GM12878 (cell line): ENCODE measurements around the gene SETDB1. TPM values are rescaled to one million over a fixed set of nuclear protein-coding genes. Genes with fewer than 3 reads are reported as not detected.

Experiments used
- ATAC-seq: fragments of 200-7000 bp; cut with Tn5 transposase; 3 replicates; pipeline ENCODE4 v1.9.1; 2020; ENCODE audit warnings: mild to moderate bottlenecking, moderate library complexity
- BruUV-seq: library from RNA; stranded (reverse); fragments of 400-500 nt; replicated peaks from 2 replicates; lab custom pipeline; 2021; lab: Mats Ljungman, UMichigan
- CTCF ChIA-PET: fragments of 300-600 bp; sonication (Branson Sonifier 250); formaldehyde crosslinking; extraction: SDS; loops from one replicate; lab custom pipeline; 2021; ENCODE audit warnings: inconsistent platforms; lab: Yijun Ruan, JAX
- POLR2A ChIA-PET: fragments of 350-600 bp; formaldehyde crosslinking; extraction: SDS; loops from one replicate; lab custom pipeline; 2021; ENCODE audit warnings: inconsistent platforms; lab: Charles Lee
- RAD21 ChIA-PET: fragments of 300-600 bp; sonication (Branson Sonifier 250); formaldehyde crosslinking; loops from one replicate; lab custom pipeline; 2023; ENCODE audit warnings: antibody characterized with exemption; ENCODE audit not compliant: unreplicated experiment; lab: Charles Lee
- SMC1A ChIA-PET: fragments of 300-600 bp; sonication (Branson Sonifier 250); formaldehyde crosslinking; loops from one replicate; lab custom pipeline; 2023; ENCODE audit not compliant: unreplicated experiment, uncharacterized antibody; lab: Charles Lee
- DNase-seq: peaks from one replicate; pipeline ENCODE4 v3.0.0-alpha.2; 2011; ENCODE audit warnings: low read depth, low spot score
- FAIRE-seq: peaks from 3 replicates; lab custom pipeline; 2011; peaks lifted over from hg19 to GRCh38; lab: Jason Lieb, UNC
- H2AFZ ChIP-seq: 2 replicates; pipeline ENCODE4 v1.6.0; 2011; ENCODE audit warnings: low read depth, low read length, control low read depth; ENCODE audit not compliant: control insufficient read depth
- H3K27ac ChIP-seq: 2 replicates; pipeline ENCODE4 v1.5.1; 2011; ENCODE audit warnings: control low read depth; ENCODE audit not compliant: control insufficient read depth, insufficient read depth
- H3K27me3 ChIP-seq, 2 experiments: replicated peaks in 1 of 2; 2 replicates each; pipeline versions ENCODE4 v1.6.0 to v1.6.1; 2011; ENCODE audit warnings: low read length in 1 of 2; ENCODE audit not compliant: control insufficient read depth in 2 of 2, insufficient read depth in 2 of 2
- H3K36me3 ChIP-seq, 2 experiments: 2 replicates each; pipeline ENCODE4 v1.5.1; 2011; ENCODE audit warnings: low read length in 1 of 2; ENCODE audit not compliant: control insufficient read depth in 2 of 2, insufficient read depth in 2 of 2
- H3K4me1 ChIP-seq: 2 replicates; pipeline ENCODE4 v1.6.1; 2011; ENCODE audit warnings: mild to moderate bottlenecking, low read length, moderate library complexity, mixed read lengths; ENCODE audit not compliant: control insufficient read depth, insufficient read depth
- H3K4me2 ChIP-seq: 2 replicates; pipeline ENCODE4 v1.6.0; 2011; ENCODE audit warnings: control low read depth; ENCODE audit not compliant: control insufficient read depth, insufficient read depth
- H3K4me3 ChIP-seq: fragments of 200-600 bp; sonication (generic); 2 replicates; pipeline ENCODE4 v1.5.1; 2016
- H3K79me2 ChIP-seq: 2 replicates; pipeline ENCODE4 v1.6.0; 2011; ENCODE audit warnings: low read length; ENCODE audit not compliant: control insufficient read depth, insufficient read depth
- H3K9ac ChIP-seq: 2 replicates; pipeline ENCODE4 v1.8.0; 2011; ENCODE audit warnings: low read length, control low read depth, mixed read lengths; ENCODE audit not compliant: control insufficient read depth, insufficient read depth
- H3K9me3 ChIP-seq: replicated peaks from 3 replicates; pipeline ENCODE4 v1.5.1; 2011; ENCODE audit warnings: mild to moderate bottlenecking, low read length; ENCODE audit not compliant: control insufficient read depth, insufficient read depth
- H4K20me1 ChIP-seq: 2 replicates; pipeline ENCODE4 v1.6.0; 2011; ENCODE audit not compliant: control insufficient read depth, insufficient read depth
- EGR1 ChIP-seq, 2 experiments: IDR thresholded peaks; 1 replicate in 1 of 2; 2 replicates in 1 of 2; pipeline ENCODE4 v1.6.1; 2011 to 2012; ENCODE audit warnings: low read depth in 2 of 2, low read length in 2 of 2, borderline replicate concordance in 1 of 2, mild to moderate bottlenecking in 1 of 2, moderate library complexity in 1 of 2
- EZH2 ChIP-seq: IDR thresholded peaks from 2 replicates; pipeline ENCODE4 v1.6.1; 2012; ENCODE audit warnings: low read depth, mild to moderate bottlenecking, control low read depth, inconsistent platforms, low read length, borderline replicate concordance; ENCODE audit not compliant: control insufficient read depth
- FOXK2 ChIP-seq: fragments of 450-650 bp; IDR thresholded peaks from 2 replicates; pipeline ENCODE4 v1.6.1; 2017; ENCODE audit warnings: mild to moderate bottlenecking, moderate library complexity
- NFYA ChIP-seq: IDR thresholded peaks from 2 replicates; pipeline ENCODE4 v1.6.1; 2011; ENCODE audit warnings: low read depth, mild to moderate bottlenecking, low read length, improper control_type of control experiment, borderline replicate concordance
- SIX5 ChIP-seq: IDR thresholded peaks from 2 replicates; pipeline ENCODE4 v1.6.1; 2011; ENCODE audit warnings: mild to moderate bottlenecking, low read depth, low read length, moderate library complexity; ENCODE audit not compliant: severe bottlenecking
- SMARCA5 ChIP-seq: fragments of 450-650 bp; IDR thresholded peaks from 2 replicates; pipeline ENCODE4 v1.6.1; 2017; ENCODE audit warnings: mild to moderate bottlenecking
- ZNF384 ChIP-seq: IDR thresholded peaks from 2 replicates; pipeline ENCODE4 v1.6.1; 2012; ENCODE audit warnings: low read depth, mild to moderate bottlenecking, low read length, improper control_type of control experiment, borderline replicate concordance
- WGBS: methylation state at CpG from one replicate; pipeline ENCODE4 v1.1.6; 2016; ENCODE audit warnings: low lambda C conversion rate; ENCODE audit not compliant: insufficient replicate concordance, insufficient coverage; ENCODE audit errors: missing lambda C conversion rate; 5-methylcytosine and 5-hydroxymethylcytosine counted together
- in situ Hi-C: fragments of 300-500 bp; cut with MboI; formaldehyde crosslinking; loops from 9 replicates; pipeline ENCODE4 v1.14.3; 2018; ENCODE audit warnings: mixed read lengths
- intact Hi-C: fragments of 100-400 bp; cut with micrococcal nuclease; formaldehyde crosslinking; loops from one replicate; pipeline ENCODE4 v1.14.2; 2022; ENCODE audit not compliant: unreplicated experiment
- polyA plus RNA-seq, 11 experiments: library from polyadenylated mRNA; depleted of rRNA in 4 of 11; unstranded in 6 of 11; stranded (reverse) in 5 of 11; fragments of >200 nt; fragmentation: Nextera tagmentation in 4 of 11; fragmentation: Illumina TruSeq in 1 of 11; extraction: Ambion mirVana in 4 of 11; extraction: Trizol in 1 of 11; gene quantifications; 1 replicate in 1 of 11; 2 replicates in 10 of 11; pipeline versions ENCODE4 v1.2.1 to v1.2.3, GENCODE V29; 2011 to 2016; ENCODE audit warnings: inconsistent platforms in 2 of 11, missing spikeins in 2 of 11, low read depth in 1 of 11
- total RNA-seq, 4 experiments: library from RNA; depleted of rRNA in 3 of 4; stranded (reverse); fragments of >200 nt in 3 of 4; fragmentation: Illumina TruSeq in 1 of 4; extraction: Trizol in 1 of 4; gene quantifications; 2 replicates each; pipeline versions ENCODE4 v1.2.1 to v1.2.3, GENCODE V29; 2013 to 2021
- TF ChIP-seq, protein P1 (sequence below): fragments of 450-650 bp; IDR thresholded peaks from 2 replicates; pipeline ENCODE4 v1.6.1; 2017; ENCODE audit warnings: mild to moderate bottlenecking
- TF ChIP-seq, protein P2 (sequence below): IDR thresholded peaks from 2 replicates; pipeline ENCODE4 v1.6.1; 2012; ENCODE audit warnings: low read depth, low read length, improper control_type of control experiment

The SETDB1 gene
- total and polyA plus RNA-seq, 10 of the 15 experiments (the other 5 are each of a cell fraction or from before 2014, with no cell fraction given), result 14.3 to 56.7 (median 35.7) TPM

DNA sequence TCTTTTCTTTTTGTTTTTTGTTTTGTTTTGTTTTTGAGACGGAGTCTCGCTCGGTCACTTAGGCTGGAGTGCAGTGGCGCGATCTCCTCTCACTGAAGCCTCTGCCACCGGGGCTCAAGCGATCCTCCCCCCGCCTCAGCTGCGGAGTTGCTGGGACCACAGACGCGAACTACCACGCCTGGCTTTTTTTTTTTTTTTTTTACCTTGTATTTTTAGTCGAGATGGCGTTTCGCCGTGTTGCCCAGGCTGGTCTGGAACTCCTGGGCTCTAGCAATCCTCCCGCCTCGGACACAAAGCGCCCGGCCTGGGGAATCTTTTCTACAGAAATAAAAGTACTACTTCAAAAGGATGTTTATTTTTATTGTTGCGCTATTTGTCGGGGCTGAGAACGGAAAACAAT, 1.1 kb upstream of the SETDB1 start:
- ATAC-seq (no peak; the same call in 2 of the 3 replicates), FAIRE-seq (no peak)
- Histone ChIP-seq H3K9me3 (no peaks in the 10 kb centered on the region; the same call in 1 of the 3 replicates), H3K4me2 (no peak overlapping the region), H3K79me2 (peaks cover 16% of the 10 kb centered on the region), H3K27me3 (no peaks in the 10 kb centered on the region), H3K4me1 (peaks cover 12% of the 10 kb centered on the region), H3K9ac (no peak overlapping the region), H4K20me1 (no peaks in the 10 kb centered on the region)
- POLR2A ChIA-PET, result interaction anchor here (0.6 to 1.6 kb wide), 6 partner anchors 133 to 396 kb away, joined by 3 to 5 read pairs (median 4); partner anchors contain the start of gene GOLPH3L
- RAD21 ChIA-PET, result interaction anchor here (1.4 to 1.6 kb wide), 2 partner anchors 296 to 297 kb away, joined by 3 read pairs; partner anchors contain the start of gene ENSA
- 98% methylated on average over 23 of the region's 23 CpGs for WGBS
- in situ Hi-C loops, result no loop called here
- SMC1A ChIA-PET, result interaction anchor here (0.7 to 1.1 kb wide), 5 partner anchors 35 to 298 kb away, joined by 3 to 4 read pairs (median 3); no protein-coding TSS in a partner anchor
- TF ChIP-seq ZNF384 (peak; percentile 26; the same call in 1 of the 2 replicates), SIX5 (no peak)
- TF ChIP-seq, all 136 proteins: peak for 1
- intact Hi-C loops, result loop anchor here (5.0 to 10.0 kb wide), 3 partner anchors 90 to 363 kb away; partner anchors contain the start of gene ENSA
- CTCF ChIA-PET, result interaction anchor here (0.7 to 1.1 kb wide), 2 partner anchors 228 to 364 kb away, joined by 3 read pairs; partner anchors contain the start of gene GOLPH3L
- H3K4me3 ChIP-seq, result peak overlapping the region; percentile 46
- peaks cover 4 to 15% of the 10 kb centered on the region in 2 experiments for H3K36me3 ChIP-seq
- H2AFZ ChIP-seq, result no peak overlapping the region
- H3K27ac ChIP-seq, result no peak overlapping the region
- no TSS peak for BruUV-seq
- no peak for DNase-seq

DNA sequence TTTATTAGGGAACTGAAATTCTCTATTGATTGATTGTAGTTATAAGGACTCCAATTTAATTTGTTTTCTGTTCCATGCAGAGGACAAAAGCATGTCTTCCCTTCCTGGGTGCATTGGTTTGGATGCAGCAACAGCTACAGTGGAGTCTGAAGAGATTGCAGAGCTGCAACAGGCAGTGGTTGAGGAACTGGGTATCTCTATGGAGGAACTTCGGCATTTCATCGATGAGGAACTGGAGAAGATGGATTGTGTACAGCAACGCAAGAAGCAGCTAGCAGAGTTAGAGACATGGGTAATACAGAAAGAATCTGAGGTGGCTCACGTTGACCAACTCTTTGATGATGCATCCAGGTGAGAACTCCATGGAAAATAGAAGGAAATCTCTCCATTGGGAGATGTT, 1.5 kb downstream of the SETDB1 start:
- Histone ChIP-seq H3K4me3 (peak overlapping the region; percentile 98; the same call in 1 of the 2 replicates), H3K4me2 (0 out of 2 replicates have a peak overlapping the region, but pooled peaks have one; percentile 84), H2AFZ (no peak overlapping the region), H3K9ac (no peak overlapping the region), H3K27me3 (no peaks in the 10 kb centered on the region), H3K9me3 (peaks cover 5% of the 10 kb centered on the region), H3K4me1 (peaks cover 9% of the 10 kb centered on the region), H3K27ac (no peak overlapping the region), H3K79me2 (peaks cover 16% of the 10 kb centered on the region), H4K20me1 (no peaks in the 10 kb centered on the region), H3K36me3 (peaks cover 4 to 20% of the 10 kb centered on the region in 2 experiments)
- CTCF ChIA-PET, result no interaction called here
- SMC1A ChIA-PET, result interaction anchor here (0.9 to 2.6 kb wide), 4 partner anchors 79 to 230 kb away, joined by 3 to 8 read pairs (median 4); partner anchors contain the start of genes CTSS, GOLPH3L and MINDY1
- 94% methylated on average over 4 of the region's 4 CpGs for WGBS
- in situ Hi-C loops (no loop called here), intact Hi-C loops (loop anchor here (5.0 to 10.0 kb wide), 3 partner anchors 93 to 365 kb away; partner anchors contain the start of gene ENSA)
- RAD21 ChIA-PET, result interaction anchor here (0.7 to 2.2 kb wide), 3 partner anchors 142 to 670 kb away, joined by 3 to 14 read pairs (median 3); partner anchors contain the start of gene CA14
- POLR2A ChIA-PET, result interaction anchor here (0.8 to 1.0 kb wide), 2 partner anchors 231 to 325 kb away, joined by 4 read pairs; no protein-coding TSS in a partner anchor
- no TSS peak for BruUV-seq
- no peak for ATAC-seq
- no peak for FAIRE-seq
- no peak for DNase-seq
- TF ChIP-seq, protein P1, sequence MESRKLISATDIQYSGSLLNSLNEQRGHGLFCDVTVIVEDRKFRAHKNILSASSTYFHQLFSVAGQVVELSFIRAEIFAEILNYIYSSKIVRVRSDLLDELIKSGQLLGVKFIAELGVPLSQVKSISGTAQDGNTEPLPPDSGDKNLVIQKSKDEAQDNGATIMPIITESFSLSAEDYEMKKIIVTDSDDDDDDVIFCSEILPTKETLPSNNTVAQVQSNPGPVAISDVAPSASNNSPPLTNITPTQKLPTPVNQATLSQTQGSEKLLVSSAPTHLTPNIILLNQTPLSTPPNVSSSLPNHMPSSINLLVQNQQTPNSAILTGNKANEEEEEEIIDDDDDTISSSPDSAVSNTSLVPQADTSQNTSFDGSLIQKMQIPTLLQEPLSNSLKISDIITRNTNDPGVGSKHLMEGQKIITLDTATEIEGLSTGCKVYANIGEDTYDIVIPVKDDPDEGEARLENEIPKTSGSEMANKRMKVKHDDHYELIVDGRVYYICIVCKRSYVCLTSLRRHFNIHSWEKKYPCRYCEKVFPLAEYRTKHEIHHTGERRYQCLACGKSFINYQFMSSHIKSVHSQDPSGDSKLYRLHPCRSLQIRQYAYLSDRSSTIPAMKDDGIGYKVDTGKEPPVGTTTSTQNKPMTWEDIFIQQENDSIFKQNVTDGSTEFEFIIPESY, result no peak
- TF ChIP-seq, protein P2, sequence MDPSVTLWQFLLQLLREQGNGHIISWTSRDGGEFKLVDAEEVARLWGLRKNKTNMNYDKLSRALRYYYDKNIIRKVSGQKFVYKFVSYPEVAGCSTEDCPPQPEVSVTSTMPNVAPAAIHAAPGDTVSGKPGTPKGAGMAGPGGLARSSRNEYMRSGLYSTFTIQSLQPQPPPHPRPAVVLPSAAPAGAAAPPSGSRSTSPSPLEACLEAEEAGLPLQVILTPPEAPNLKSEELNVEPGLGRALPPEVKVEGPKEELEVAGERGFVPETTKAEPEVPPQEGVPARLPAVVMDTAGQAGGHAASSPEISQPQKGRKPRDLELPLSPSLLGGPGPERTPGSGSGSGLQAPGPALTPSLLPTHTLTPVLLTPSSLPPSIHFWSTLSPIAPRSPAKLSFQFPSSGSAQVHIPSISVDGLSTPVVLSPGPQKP, result no peak
- no peak for TF ChIP-seq NFYA
- no peak for TF ChIP-seq SMARCA5
- no peak for TF ChIP-seq EGR1 (IDR thresholded peaks at IDR 0.05; ENCODE audit: borderline replicate concordance in 1 of 2, low read depth in 2 of 2, low read length in 2 of 2)
- no peak for TF ChIP-seq FOXK2
- TF ChIP-seq EZH2, result no peak
